Lower leg skin (tissue), 4 donors: ENCODE data around the gene RASSF5. TPM values are rescaled to one million over a fixed set of nuclear protein-coding genes. Genes with fewer than 3 reads are reported as not detected.

ENCODE experiments used
- DNase-seq, 2 donors: peaks; one replicate each; pipeline ENCODE4 v3.0.0-alpha.2; 2019; ENCODE audit warnings: low spot score in 2 of 2
- H3K4me3 ChIP-seq: fragments of 200-600 bp; sonication (generic); 2 replicates; pipeline ENCODE4 v1.5.1; 2017; ENCODE audit warnings: mild to moderate bottlenecking, low read depth; ENCODE audit not compliant: poor library complexity, severe bottlenecking
- CTCF ChIP-seq, 3 donors: fragments of 450-650 bp; IDR thresholded peaks; one replicate each; pipeline ENCODE4 v1.5.1; 2016; ENCODE audit warnings: antibody characterized with exemption in 3 of 3, mild to moderate bottlenecking in 3 of 3, moderate library complexity in 2 of 3
- POLR2A ChIP-seq, 2 donors: fragments of 450-650 bp; IDR thresholded peaks; one replicate each; pipeline ENCODE4 v1.6.1; 2016 to 2017; ENCODE audit warnings: antibody characterized with exemption in 2 of 2, mild to moderate bottlenecking in 1 of 2, moderate library complexity in 1 of 2
- WGBS, 2 donors: methylation state at CpG; one replicate each; pipeline ENCODE4 v1.1.5; 2018; 5-methylcytosine and 5-hydroxymethylcytosine counted together
- intact Hi-C: fragments of 100-400 bp; cut with DNase I; formaldehyde crosslinking; loops from one replicate; pipeline ENCODE4 v1.15.0; 2023; ENCODE audit warnings: low total_unique reads
- total RNA-seq, 4 donors: library from RNA; depleted of rRNA; stranded (reverse); fragments of >200 nt; gene quantifications; one replicate each; pipeline ENCODE4 v1.1.0, GENCODE V29; 2016

RASSF5 gene
- total RNA-seq, 4 donors from 2014 or later: 81.3 to 102 (median 86.1) TPM

- TF ChIP-seq CTCF (IDR thresholded peaks at IDR 0.05) (no peak), POLR2A (IDR thresholded peaks at IDR 0.05) (no peak)
- intact Hi-C loops: no loop called here
- 64 to 91% methylated on average over 1 of the region's 1 CpG for WGBS, 2 donors
- no peak overlapping the region for H3K4me3 ChIP-seq
- no peak for DNase-seq
Measured at GRCh38 chr1:206563367-206564207, 56.3 kb downstream of the RASSF5 start.

GRCh38 chr1:206565995-206566394, 58.7 kb downstream of the RASSF5 start:
- intact Hi-C loops: no loop called here
- TF ChIP-seq POLR2A (IDR thresholded peaks at IDR 0.05) (no peak), CTCF (IDR thresholded peaks at IDR 0.05) (no peak)
- 67% methylated on average over 4 of the region's 4 CpGs for WGBS, 2 donors
- DNase-seq: no peak
- no peak overlapping the region for H3K4me3 ChIP-seq

GRCh38 chr1:206566999-206567398, 59.7 kb downstream of the RASSF5 start:
- 70 to 80% methylated on average over 4 of the region's 4 CpGs for WGBS, 2 donors

GRCh38 chr1:206568256-206568655, 60.9 kb downstream of the RASSF5 start:
- WGBS, 2 donors: 93 to 94% methylated on average over 10 of the region's 10 CpGs
- no peak for DNase-seq
- TF ChIP-seq CTCF (IDR thresholded peaks at IDR 0.05) (no peak), POLR2A (IDR thresholded peaks at IDR 0.05) (no peak)
- intact Hi-C loops: no loop called here
- no peak overlapping the region for H3K4me3 ChIP-seq

More at GRCh38 chr1:206566999-206567398, 59.7 kb downstream of the RASSF5 start:
- no peak overlapping the region for H3K4me3 ChIP-seq
- TF ChIP-seq POLR2A (IDR thresholded peaks at IDR 0.05): no peak
- no peak for TF ChIP-seq CTCF (IDR thresholded peaks at IDR 0.05)
- intact Hi-C loops: no loop called here
- no peak for DNase-seq

- no peak overlapping the region for H3K4me3 ChIP-seq
- intact Hi-C loops: no loop called here
- WGBS, 2 donors: 74 to 85% methylated on average over 8 of the region's 8 CpGs
- TF ChIP-seq CTCF (IDR thresholded peaks at IDR 0.05) (no peak), POLR2A (IDR thresholded peaks at IDR 0.05) (no peak)
- DNase-seq: no peak
Measured at GRCh38 chr1:206568779-206569352, 61.5 kb downstream of the RASSF5 start.
